ENCODE measurements around the gene LDLRAD4.

The LDLRAD4 gene

GRCh38 chr18:13241893-13242175 is 23.3 kb downstream of the LDLRAD4 start:
- TF ChIP-seq ZC3H10 (CRISPR knock-in tag; IDR thresholded peaks at IDR 0.05) (no peak), ZNF8 (CRISPR knock-in tag; IDR thresholded peaks at IDR 0.05) (no peak), ZNF70 (CRISPR knock-in tag; IDR thresholded peaks at IDR 0.05) (no peak), TSHZ2 (CRISPR knock-in tag; IDR thresholded peaks at IDR 0.05) (no peak), RARB (CRISPR knock-in tag; IDR thresholded peaks at IDR 0.05) (no peak), ARNTL (CRISPR knock-in tag; IDR thresholded peaks at IDR 0.05; ENCODE audit: borderline replicate concordance, low read depth) (no peak), GLIS3 (CRISPR knock-in tag; IDR thresholded peaks at IDR 0.05) (no peak)
- no peak for ATAC-seq

DNA sequence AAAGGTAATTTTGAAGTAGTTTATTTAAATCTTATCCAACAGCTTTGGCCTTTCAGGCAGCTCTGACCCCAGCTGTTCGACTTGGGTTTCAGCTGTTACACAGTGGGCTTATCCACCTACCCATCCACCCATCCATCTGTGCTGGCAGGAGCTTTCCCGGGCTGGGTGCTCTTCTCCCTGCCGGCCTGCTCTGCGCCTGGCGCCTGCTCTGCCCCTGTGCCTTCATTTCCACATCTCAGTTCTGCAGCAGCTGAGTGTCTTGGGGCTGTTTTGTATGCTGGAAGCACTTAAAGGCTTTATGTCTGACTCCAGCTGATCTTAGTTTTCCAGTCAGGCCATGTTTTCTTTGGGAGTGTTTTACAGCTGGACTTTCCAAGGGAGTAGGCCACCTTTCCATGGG is 24.2 kb downstream of the LDLRAD4 start:
- TF ChIP-seq PATZ1 (CRISPR knock-in tag; IDR thresholded peaks at IDR 0.05; ENCODE audit: borderline replicate concordance) (no peak), RARB (CRISPR knock-in tag; IDR thresholded peaks at IDR 0.05) (no peak), OSR1 (CRISPR knock-in tag; IDR thresholded peaks at IDR 0.05) (no peak), ZC3H10 (CRISPR knock-in tag; IDR thresholded peaks at IDR 0.05) (no peak), SNAI2 (CRISPR knock-in tag; IDR thresholded peaks at IDR 0.05) (no peak), ZNF70 (CRISPR knock-in tag; IDR thresholded peaks at IDR 0.05) (no peak), PPARA (CRISPR knock-in tag; IDR thresholded peaks at IDR 0.05; ENCODE audit: borderline replicate concordance) (no peak), ESRRG (CRISPR knock-in tag; IDR thresholded peaks at IDR 0.05) (no peak), ISL1 (CRISPR knock-in tag; IDR thresholded peaks at IDR 0.05) (no peak), TSHZ2 (CRISPR knock-in tag; IDR thresholded peaks at IDR 0.05) (no peak), GLIS3 (CRISPR knock-in tag; IDR thresholded peaks at IDR 0.05) (no peak), ZFP30 (CRISPR knock-in tag; IDR thresholded peaks at IDR 0.05) (no peak), CSDC2 (CRISPR knock-in tag; IDR thresholded peaks at IDR 0.05) (no peak), ZFP3 (CRISPR knock-in tag; IDR thresholded peaks at IDR 0.05) (no peak), BACH2 (CRISPR knock-in tag; IDR thresholded peaks at IDR 0.05; ENCODE audit: borderline replicate concordance) (no peak)
- TF ChIP-seq, protein P1, sequence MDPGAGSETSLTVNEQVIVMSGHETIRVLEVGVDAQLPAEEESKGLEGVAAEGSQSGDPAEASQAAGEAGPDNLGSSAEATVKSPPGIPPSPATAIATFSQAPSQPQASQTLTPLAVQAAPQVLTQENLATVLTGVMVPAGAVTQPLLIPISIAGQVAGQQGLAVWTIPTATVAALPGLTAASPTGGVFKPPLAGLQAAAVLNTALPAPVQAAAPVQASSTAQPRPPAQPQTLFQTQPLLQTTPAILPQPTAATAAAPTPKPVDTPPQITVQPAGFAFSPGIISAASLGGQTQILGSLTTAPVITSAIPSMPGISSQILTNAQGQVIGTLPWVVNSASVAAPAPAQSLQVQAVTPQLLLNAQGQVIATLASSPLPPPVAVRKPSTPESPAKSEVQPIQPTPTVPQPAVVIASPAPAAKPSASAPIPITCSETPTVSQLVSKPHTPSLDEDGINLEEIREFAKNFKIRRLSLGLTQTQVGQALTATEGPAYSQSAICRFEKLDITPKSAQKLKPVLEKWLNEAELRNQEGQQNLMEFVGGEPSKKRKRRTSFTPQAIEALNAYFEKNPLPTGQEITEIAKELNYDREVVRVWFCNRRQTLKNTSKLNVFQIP (CRISPR knock-in tag; IDR thresholded peaks at IDR 0.05; ENCODE audit: borderline replicate concordance, low read depth), result no peak
- TF ChIP-seq, protein P2, sequence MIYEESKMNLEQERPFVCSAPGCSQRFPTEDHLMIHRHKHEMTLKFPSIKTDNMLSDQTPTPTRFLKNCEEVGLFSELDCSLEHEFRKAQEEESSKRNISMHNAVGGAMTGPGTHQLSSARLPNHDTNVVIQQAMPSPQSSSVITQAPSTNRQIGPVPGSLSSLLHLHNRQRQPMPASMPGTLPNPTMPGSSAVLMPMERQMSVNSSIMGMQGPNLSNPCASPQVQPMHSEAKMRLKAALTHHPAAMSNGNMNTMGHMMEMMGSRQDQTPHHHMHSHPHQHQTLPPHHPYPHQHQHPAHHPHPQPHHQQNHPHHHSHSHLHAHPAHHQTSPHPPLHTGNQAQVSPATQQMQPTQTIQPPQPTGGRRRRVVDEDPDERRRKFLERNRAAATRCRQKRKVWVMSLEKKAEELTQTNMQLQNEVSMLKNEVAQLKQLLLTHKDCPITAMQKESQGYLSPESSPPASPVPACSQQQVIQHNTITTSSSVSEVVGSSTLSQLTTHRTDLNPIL (CRISPR knock-in tag; IDR thresholded peaks at IDR 0.05; ENCODE audit: low read depth), result no peak
- TF ChIP-seq, protein P3, sequence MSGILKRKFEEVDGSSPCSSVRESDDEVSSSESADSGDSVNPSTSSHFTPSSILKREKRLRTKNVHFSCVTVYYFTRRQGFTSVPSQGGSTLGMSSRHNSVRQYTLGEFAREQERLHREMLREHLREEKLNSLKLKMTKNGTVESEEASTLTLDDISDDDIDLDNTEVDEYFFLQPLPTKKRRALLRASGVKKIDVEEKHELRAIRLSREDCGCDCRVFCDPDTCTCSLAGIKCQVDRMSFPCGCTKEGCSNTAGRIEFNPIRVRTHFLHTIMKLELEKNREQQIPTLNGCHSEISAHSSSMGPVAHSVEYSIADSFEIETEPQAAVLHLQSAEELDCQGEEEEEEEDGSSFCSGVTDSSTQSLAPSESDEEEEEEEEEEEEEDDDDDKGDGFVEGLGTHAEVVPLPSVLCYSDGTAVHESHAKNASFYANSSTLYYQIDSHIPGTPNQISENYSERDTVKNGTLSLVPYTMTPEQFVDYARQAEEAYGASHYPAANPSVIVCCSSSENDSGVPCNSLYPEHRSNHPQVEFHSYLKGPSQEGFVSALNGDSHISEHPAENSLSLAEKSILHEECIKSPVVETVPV (CRISPR knock-in tag; IDR thresholded peaks at IDR 0.05), result no peak
- no peak for ATAC-seq

Measured in SK-N-SH treated with all-trans-retinoic acid at 6 μM for 48 hours (cell line).